H1 (cell line): ENCODE data around the gene VGLL4. TPM values are rescaled to one million over a fixed set of nuclear protein-coding genes. Genes with fewer than 3 reads are reported as not detected.

Experiments
- ATF3 ChIP-seq: IDR thresholded peaks from 2 replicates; pipeline ENCODE4 v1.6.1; 2011; ENCODE audit warnings: low read depth, mild to moderate bottlenecking, low read length; ENCODE audit not compliant: insufficient read depth
- CBX5 ChIP-seq: fragments of 300-800, 300-1000 bp; sonication (generic); IDR thresholded peaks from 2 replicates; pipeline ENCODE4 v1.7.1; 2016; ENCODE audit warnings: antibody characterized with exemption, low read length, low read depth
- CHD2 ChIP-seq: IDR thresholded peaks from 2 replicates; pipeline ENCODE4 v1.6.1; 2012; ENCODE audit warnings: low read length, improper control_type of control experiment
- CHD7 ChIP-seq: fragments of 300-600 bp; sonication (generic); IDR thresholded peaks from 2 replicates; pipeline ENCODE4 v1.7.1; 2012; ENCODE audit warnings: low read length, moderate library complexity, mild to moderate bottlenecking, inconsistent platforms; ENCODE audit not compliant: insufficient replicate concordance
- RAD21 ChIP-seq, 2 experiments: IDR thresholded peaks in 1 of 2; conservative IDR thresholded peaks in 1 of 2; 2 replicates each; pipeline ENCODE4 v1.6.1; 2011; ENCODE audit warnings: low read depth in 2 of 2, low read length in 2 of 2, improper control_type of control experiment in 1 of 2, inconsistent platforms in 1 of 2, mild to moderate bottlenecking in 1 of 2, moderate library complexity in 1 of 2
- SP1 ChIP-seq: IDR thresholded peaks from 2 replicates; pipeline ENCODE4 v1.6.1; 2011; ENCODE audit warnings: low read depth, low read length
- SRF ChIP-seq: IDR thresholded peaks from 2 replicates; pipeline ENCODE4 v1.6.1; 2011; ENCODE audit warnings: mild to moderate bottlenecking, low read depth, low read length, moderate library complexity
- TAF1 ChIP-seq: IDR thresholded peaks from 2 replicates; pipeline ENCODE4 v1.6.1; 2011; ENCODE audit warnings: mild to moderate bottlenecking, low read depth, low read length
- TAF7 ChIP-seq: optimal IDR thresholded peaks from 2 replicates; pipeline ENCODE3; 2011; ENCODE audit warnings: low read depth, mild to moderate bottlenecking, inconsistent platforms, low read length, moderate library complexity, borderline replicate concordance
- polyA plus RNA-seq, 7 experiments: library from polyadenylated mRNA; depleted of rRNA in 3 of 7; stranded (reverse) in 5 of 7; unstranded in 2 of 7; fragments of >200 nt in 5 of 7; fragments of 200-250 nt in 2 of 7; gene quantifications; 1 replicate in 5 of 7; 2 replicates in 1 of 7; 4 replicates in 1 of 7; pipeline versions ENCODE4 v1.2.1 to v1.2.3, GENCODE V29; 2011 to 2013; ENCODE audit warnings: missing spikeins in 2 of 7, mixed read lengths in 2 of 7
- total RNA-seq: library from RNA; stranded (reverse); fragmentation: NEBNext Ultra II Directional; extraction: Animal tissue kit (Norgen Biotek cat#: 25700); gene quantifications from 2 replicates; pipeline ENCODE4 v1.2.1, GENCODE V29; 2021

The VGLL4 gene
- total and polyA plus RNA-seq, 2 of the 8 experiments (the other 6 are each of a cell fraction or from before 2014, with no cell fraction given): 45.1 to 50.0 TPM

GRCh38 chr3:11582191-11582968, 61.3 kb downstream of the VGLL4 start (continued):
- TF ChIP-seq CHD7 (no peak), SP1 (0 out of 2 replicates have a peak, but pooled peaks have one; percentile 50), CBX5 (no peak), SRF (no peak), CHD2 (no peak), ATF3 (no peak), TAF1 (no peak), TAF7 (no peak), RAD21 (IDR thresholded peaks at IDR 0.05 in 1 of 2, conservative IDR thresholded peaks at IDR 0.05 in 1 of 2; ENCODE audit: low read depth in 2 of 2, low read length in 2 of 2) (peak in 1 of 2 experiments; percentile 32; a peak in 1 of 4 replicates)
